DND-41 (cell line): ENCODE data around the gene KAT6B.

Source experiments
- ATAC-seq: fragments of 200-7000 bp; cut with Tn5 transposase; 3 replicates; pipeline ENCODE4 v1.9.1; 2021; ENCODE audit warnings: low read depth; ENCODE audit not compliant: insufficient read depth
- DNase-seq: peaks from one replicate; pipeline ENCODE4 v3.0.0-alpha.2; 2020
- H2AFZ ChIP-seq: 2 replicates; pipeline ENCODE4 v1.6.0; 2012; ENCODE audit warnings: low read depth, low read length
- H3K27ac ChIP-seq: 2 replicates; pipeline ENCODE4 v1.5.1; 2012; ENCODE audit warnings: low read length, inconsistent platforms
- H3K27me3 ChIP-seq: fragments of 200-600 bp; sonication (generic); 2 replicates; pipeline ENCODE4 v1.6.0; 2012; ENCODE audit warnings: low read length, mild to moderate bottlenecking, inconsistent platforms; ENCODE audit not compliant: insufficient read depth, poor library complexity
- H3K36me3 ChIP-seq: 2 replicates; pipeline ENCODE4 v1.5.1; 2012; ENCODE audit warnings: low read length, inconsistent platforms; ENCODE audit not compliant: insufficient read depth
- H3K4me1 ChIP-seq: 2 replicates; pipeline ENCODE4 v1.5.1; 2012; ENCODE audit warnings: mild to moderate bottlenecking, low read length; ENCODE audit not compliant: insufficient read depth
- H3K4me2 ChIP-seq: 2 replicates; pipeline ENCODE4 v1.6.0; 2012; ENCODE audit warnings: mild to moderate bottlenecking, moderate library complexity, low read length, inconsistent platforms; ENCODE audit not compliant: insufficient read depth
- H3K4me3 ChIP-seq, 2 experiments: fragments of 200-600 bp in 1 of 2; shearing (Covaris generic) in 1 of 2; 2 replicates each; pipeline ENCODE4 v1.5.1; 2012 to 2016; ENCODE audit warnings: inconsistent platforms in 2 of 2, low read length in 2 of 2, mild to moderate bottlenecking in 2 of 2, low read depth in 1 of 2, moderate library complexity in 1 of 2
- H3K79me2 ChIP-seq: 2 replicates; pipeline ENCODE4 v1.6.0; 2012; ENCODE audit warnings: low read length, inconsistent platforms; ENCODE audit not compliant: insufficient read depth
- H3K9ac ChIP-seq: 2 replicates; pipeline ENCODE4 v1.6.0; 2012; ENCODE audit warnings: low read depth, mild to moderate bottlenecking, inconsistent platforms, low read length, moderate library complexity
- H3K9me3 ChIP-seq: 2 replicates; pipeline ENCODE4 v1.5.1; 2012; ENCODE audit warnings: low read length, moderate library complexity, mild to moderate bottlenecking, inconsistent platforms; ENCODE audit not compliant: insufficient read depth, severe bottlenecking
- H4K20me1 ChIP-seq: 2 replicates; pipeline ENCODE4 v1.6.0; 2012; ENCODE audit warnings: low read length; ENCODE audit not compliant: insufficient read depth
- EZH2 ChIP-seq: IDR thresholded peaks from 3 replicates; pipeline ENCODE4 v1.6.1; 2012; ENCODE audit warnings: borderline replicate concordance, low read depth, mild to moderate bottlenecking, moderate library complexity, low read length, inconsistent platforms; ENCODE audit not compliant: severe bottlenecking
- TF ChIP-seq, protein P1 (sequence below): IDR thresholded peaks from 2 replicates; pipeline ENCODE4 v1.5.1; 2012; ENCODE audit warnings: borderline replicate concordance, low read length, moderate library complexity, mild to moderate bottlenecking; ENCODE audit not compliant: poor library complexity, severe bottlenecking; ENCODE audit errors: extremely low read depth

KAT6B gene

GRCh38 chr10:75070961-75071428 lies 244.6 kb downstream of the KAT6B start:
- H3K36me3 ChIP-seq, result no peaks in the 10 kb centered on the region
- TF ChIP-seq, protein P1, sequence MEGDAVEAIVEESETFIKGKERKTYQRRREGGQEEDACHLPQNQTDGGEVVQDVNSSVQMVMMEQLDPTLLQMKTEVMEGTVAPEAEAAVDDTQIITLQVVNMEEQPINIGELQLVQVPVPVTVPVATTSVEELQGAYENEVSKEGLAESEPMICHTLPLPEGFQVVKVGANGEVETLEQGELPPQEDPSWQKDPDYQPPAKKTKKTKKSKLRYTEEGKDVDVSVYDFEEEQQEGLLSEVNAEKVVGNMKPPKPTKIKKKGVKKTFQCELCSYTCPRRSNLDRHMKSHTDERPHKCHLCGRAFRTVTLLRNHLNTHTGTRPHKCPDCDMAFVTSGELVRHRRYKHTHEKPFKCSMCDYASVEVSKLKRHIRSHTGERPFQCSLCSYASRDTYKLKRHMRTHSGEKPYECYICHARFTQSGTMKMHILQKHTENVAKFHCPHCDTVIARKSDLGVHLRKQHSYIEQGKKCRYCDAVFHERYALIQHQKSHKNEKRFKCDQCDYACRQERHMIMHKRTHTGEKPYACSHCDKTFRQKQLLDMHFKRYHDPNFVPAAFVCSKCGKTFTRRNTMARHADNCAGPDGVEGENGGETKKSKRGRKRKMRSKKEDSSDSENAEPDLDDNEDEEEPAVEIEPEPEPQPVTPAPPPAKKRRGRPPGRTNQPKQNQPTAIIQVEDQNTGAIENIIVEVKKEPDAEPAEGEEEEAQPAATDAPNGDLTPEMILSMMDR, result no peak
- no peak for TF ChIP-seq EZH2
- H4K20me1 ChIP-seq, result no peaks in the 10 kb centered on the region
- DNase-seq (no peak), ATAC-seq (no peak)
- no peak overlapping the region for H2AFZ ChIP-seq
- H3K79me2 ChIP-seq, result no peaks in the 10 kb centered on the region
- no peak overlapping the region for H3K27ac ChIP-seq
- no peaks in the 10 kb centered on the region for H3K9me3 ChIP-seq
- H3K4me3 ChIP-seq, result no peak overlapping the region
- H3K9ac ChIP-seq, result no peak overlapping the region
- peaks cover 4% of the 10 kb centered on the region; the same call in 1 of the 2 replicates for H3K4me1 ChIP-seq
- H3K27me3 ChIP-seq, result no peaks in the 10 kb centered on the region
- no peak overlapping the region for H3K4me2 ChIP-seq

DNA sequence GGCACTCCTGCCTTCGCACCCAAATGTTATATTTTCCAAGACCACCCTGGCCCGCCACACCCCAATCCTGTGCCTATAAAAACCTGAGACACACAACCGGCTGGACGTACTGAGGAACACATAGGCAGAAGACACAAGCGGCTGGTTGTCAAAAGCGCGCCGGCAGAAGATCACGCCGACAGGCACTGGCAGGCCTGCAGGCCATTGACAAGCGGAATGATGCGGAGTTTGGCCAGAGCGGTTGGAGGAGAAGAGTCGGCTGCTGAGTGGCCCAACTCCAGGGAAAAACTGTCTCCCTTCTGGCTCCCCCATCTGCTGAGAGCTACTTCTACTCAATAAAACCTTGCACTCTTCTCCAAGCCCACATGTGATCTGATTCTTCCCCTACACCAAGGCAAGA lies 245.4 kb downstream of the KAT6B start:
- DNase-seq, result no peak
- Histone ChIP-seq H3K9ac (no peak overlapping the region), H3K4me1 (peaks cover 4% of the 10 kb centered on the region; the same call in 1 of the 2 replicates), H3K4me3 (no peak overlapping the region), H2AFZ (no peak overlapping the region), H4K20me1 (no peaks in the 10 kb centered on the region), H3K27me3 (no peaks in the 10 kb centered on the region), H3K4me2 (no peak overlapping the region), H3K79me2 (no peaks in the 10 kb centered on the region), H3K27ac (no peak overlapping the region), H3K36me3 (no peaks in the 10 kb centered on the region), H3K9me3 (no peaks in the 10 kb centered on the region)
- TF ChIP-seq, protein P1, result no peak
- TF ChIP-seq EZH2, result no peak
- no peak for ATAC-seq

GRCh38 chr10:75072727-75073126 lies 246.3 kb downstream of the KAT6B start:
- H3K79me2 ChIP-seq, result no peaks in the 10 kb centered on the region
- no peaks in the 10 kb centered on the region for H4K20me1 ChIP-seq
- no peak overlapping the region for H3K4me3 ChIP-seq
- no peaks in the 10 kb centered on the region for H3K9me3 ChIP-seq
- H2AFZ ChIP-seq, result no peak overlapping the region
- H3K27ac ChIP-seq, result no peak overlapping the region
- TF ChIP-seq, protein P1, result no peak
- no peak for TF ChIP-seq EZH2
- H3K36me3 ChIP-seq, result no peaks in the 10 kb centered on the region
- ATAC-seq, result no peak
- H3K27me3 ChIP-seq, result no peaks in the 10 kb centered on the region
- no peak overlapping the region for H3K4me2 ChIP-seq
- H3K4me1 ChIP-seq, result peaks cover 4% of the 10 kb centered on the region; the same call in 1 of the 2 replicates
- no peak for DNase-seq
- H3K9ac ChIP-seq, result no peak overlapping the region

GRCh38 chr10:75073442-75073841 lies 247.0 kb downstream of the KAT6B start:
- H3K36me3 ChIP-seq, result no peaks in the 10 kb centered on the region
- H3K9ac ChIP-seq, result no peak overlapping the region
- H4K20me1 ChIP-seq, result no peaks in the 10 kb centered on the region
- DNase-seq (no peak), ATAC-seq (no peak)
- H3K9me3 ChIP-seq, result no peaks in the 10 kb centered on the region
- no peak overlapping the region for H3K4me2 ChIP-seq
- H2AFZ ChIP-seq, result no peak overlapping the region
- no peaks in the 10 kb centered on the region for H3K79me2 ChIP-seq
- no peak overlapping the region for H3K4me3 ChIP-seq
- no peak overlapping the region for H3K27ac ChIP-seq
- TF ChIP-seq, protein P1, result no peak
- TF ChIP-seq EZH2, result no peak
- H3K4me1 ChIP-seq, result peaks cover 4% of the 10 kb centered on the region; the same call in 1 of the 2 replicates
- H3K27me3 ChIP-seq, result no peaks in the 10 kb centered on the region
